ENCODE measurements around the gene SLC2A9.
A peak's percentile ranks its signal among the peaks of the same experiment; 100 is the strongest.

Gene SLC2A9

GRCh38 chr4:10020871-10021652 is at the start of gene SLC2A9:
Gene SLC2A9 (minus strand): TSS chr4:10021497. CDS start chr4:10021429, 68 bp downstream.
- DNase-seq = no peak

- no peak for DNase-seq
Measured at GRCh38 chr4:10069075-10069642, 47.9 kb upstream of the SLC2A9 start.

- no peak for DNase-seq
Measured at GRCh38 chr4:10066670-10067651, 45.7 kb upstream of the SLC2A9 start.

DNA sequence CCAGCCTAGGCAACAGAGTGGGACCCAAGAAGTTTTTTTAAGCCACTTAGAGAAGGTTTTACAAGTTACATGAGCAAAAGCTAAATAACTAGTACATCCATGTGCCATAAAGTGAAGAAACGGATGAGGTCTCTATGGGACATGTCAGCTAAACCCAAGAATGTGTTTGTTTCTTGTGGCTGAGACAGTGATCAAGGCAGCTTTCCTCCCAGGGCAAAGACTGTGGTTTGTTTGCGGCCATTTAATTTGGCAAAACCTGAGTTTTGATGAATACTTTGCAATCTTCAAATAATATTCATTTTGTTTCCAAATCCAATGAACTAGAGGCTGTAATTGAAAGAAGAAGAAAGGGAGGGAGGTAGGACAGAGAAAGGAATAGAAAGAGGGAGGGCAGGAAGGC is 44.9 kb upstream of the SLC2A9 start:
- DNase-seq = no peak

DNA sequence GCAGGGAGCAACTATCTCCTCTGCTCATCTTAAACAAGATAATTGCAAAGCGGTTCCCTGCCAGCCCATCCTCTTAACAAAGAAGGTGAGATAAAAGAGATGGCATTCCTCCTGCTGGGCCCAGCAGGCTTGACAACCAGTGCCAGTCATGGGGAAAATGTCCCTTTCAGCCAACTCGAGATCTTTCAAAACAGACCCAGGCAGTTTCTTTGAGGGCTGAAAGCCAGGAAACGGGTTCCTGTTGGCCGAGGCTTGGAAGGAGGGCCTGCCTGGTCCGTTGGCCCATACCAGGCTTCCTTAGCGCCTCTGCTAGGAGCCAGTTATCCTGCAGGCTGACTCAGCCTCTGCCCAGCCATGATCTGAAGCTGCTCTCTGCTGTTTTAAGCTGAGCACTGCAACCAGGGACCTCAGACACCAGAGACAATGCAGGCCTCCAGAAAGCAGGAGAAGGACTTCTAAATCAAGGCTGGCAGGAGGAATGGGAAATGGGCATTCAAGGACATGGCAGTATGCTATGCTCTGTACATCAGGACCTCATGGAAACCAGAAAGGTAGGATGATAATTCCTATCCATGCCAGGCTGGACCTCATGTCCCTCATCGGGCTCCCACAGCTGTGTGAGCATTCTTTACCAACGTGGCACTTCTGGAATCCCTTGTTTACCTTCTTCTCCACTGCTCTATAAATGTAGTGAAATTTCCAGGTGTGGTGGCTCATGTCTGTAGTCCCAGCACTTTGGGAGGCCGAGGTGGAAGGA is 42.4 kb upstream of the SLC2A9 start:
- peak; percentile 74 for DNase-seq

DNA sequence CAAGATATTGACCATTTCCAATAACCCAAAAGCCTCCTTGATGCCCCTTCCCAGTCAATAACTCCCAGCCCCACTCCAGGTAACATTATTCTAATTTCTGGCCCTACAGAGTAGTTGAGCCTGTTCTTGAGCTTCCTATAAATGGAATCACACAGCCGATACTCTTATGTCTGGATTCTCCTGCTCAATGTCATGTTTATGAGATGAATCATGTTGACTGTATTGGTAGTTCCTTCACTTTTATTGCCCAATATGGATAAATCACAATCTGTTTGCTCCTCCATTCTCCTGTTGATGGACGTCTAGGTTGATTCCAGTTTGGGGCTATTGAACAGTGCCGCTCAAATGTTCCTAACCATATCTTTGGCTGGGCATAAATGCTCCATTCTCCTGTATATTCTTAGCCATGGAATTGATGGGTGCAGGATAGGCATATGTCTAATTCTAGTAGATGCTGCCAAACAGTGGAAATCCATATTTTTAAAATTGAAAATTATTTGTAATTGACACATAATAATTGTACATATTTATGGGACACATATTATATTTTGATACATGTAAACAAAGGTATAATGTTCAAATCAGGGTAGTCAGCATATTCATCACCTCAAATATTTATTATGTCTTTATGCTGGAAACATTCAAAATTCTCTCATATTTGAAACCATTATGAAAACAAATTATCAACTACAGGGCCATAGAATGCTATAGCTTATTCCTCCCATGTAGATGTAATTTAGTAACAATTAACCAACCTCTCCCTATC is 40.5 kb upstream of the SLC2A9 start:
- no peak for DNase-seq

GRCh38 chr4:10058371-10058770 is 37.1 kb upstream of the SLC2A9 start:
- DNase-seq = no peak

DNA sequence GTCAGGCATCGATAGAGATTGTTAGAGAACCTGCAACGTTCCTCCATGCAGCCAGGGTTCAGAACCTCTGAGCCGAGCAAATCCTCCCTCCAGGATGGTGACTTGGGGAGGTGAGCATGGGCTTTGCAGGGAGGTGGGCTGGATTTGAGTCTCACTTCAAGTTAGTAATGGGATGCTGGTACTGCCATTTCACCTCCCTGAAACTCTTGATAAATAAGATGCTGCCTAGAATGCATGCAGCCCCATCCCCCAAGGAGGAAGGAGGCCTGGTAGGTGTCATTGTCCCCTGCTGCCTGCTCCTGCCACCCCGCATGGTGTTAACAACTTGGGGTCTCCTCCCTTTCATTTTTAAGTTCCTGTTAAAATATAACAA is 35.7 kb upstream of the SLC2A9 start:
- no peak for DNase-seq

GRCh38 chr4:10056334-10057022 is 35.2 kb upstream of the SLC2A9 start:
- DNase-seq = no peak

DNA sequence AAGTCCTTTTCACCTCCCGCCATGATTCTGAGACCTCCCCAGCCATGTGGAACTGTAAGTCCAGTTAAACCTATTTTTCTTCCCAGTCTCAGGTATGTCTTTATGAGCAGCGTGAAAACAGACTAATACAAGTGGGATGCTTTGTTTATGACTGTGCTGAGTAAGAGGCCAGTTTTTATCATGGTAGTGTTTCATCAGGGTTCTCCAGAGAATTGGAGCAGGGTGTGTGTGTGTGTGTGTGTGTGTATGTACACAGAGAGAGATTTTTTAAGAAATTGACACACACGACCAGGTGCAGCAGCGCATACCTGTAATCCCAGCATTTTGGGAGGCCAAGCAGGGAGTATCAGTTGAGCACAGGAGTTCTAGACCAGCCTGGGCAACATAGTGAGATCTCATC is 34.6 kb upstream of the SLC2A9 start:
- no peak for DNase-seq

GRCh38 chr4:10054571-10055041 is 33.3 kb upstream of the SLC2A9 start:
- no peak for DNase-seq

GRCh38 chr4:10053635-10054453 is 32.5 kb upstream of the SLC2A9 start:
- DNase-seq = no peak

GRCh38 chr4:10051517-10052135 is 30.3 kb upstream of the SLC2A9 start:
- DNase-seq = no peak

DNA sequence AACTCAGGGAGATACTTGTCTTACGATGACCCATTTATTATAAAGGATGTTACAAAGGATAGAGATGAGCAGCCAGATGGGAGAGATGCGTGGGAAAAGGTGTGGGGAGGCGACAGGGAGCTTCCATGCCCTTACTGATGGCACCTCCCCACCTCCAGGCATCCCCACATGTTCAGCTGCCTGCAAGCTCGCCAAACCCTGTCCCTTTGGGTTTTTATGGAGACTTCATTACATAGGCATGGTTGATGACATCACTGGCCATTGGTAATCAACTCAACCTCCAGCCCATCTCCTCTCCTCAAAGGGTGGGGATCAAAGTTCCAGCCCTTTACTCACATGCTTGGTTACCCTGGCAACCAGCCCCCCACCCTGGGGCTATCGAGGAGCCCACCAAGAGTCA is 29.4 kb upstream of the SLC2A9 start:
- no peak for DNase-seq

DNA sequence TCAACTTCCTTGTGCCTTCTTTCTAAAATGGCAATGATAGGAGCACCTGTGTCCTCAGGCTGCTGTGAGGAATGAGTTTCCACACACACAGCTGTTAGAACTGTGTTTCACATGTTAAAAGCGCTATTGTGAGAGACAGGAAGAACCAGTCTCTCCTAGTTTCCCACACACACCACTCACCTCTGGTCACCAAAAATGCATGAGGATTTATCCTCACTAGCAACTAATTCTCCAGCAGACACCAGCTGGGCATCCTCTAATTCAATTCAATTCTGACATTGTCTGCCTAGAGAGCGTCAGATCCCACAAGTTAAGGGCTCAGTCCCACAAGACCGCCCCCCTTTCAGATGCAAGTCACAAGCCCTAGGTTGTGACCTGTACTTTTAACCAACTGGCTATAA is 29.0 kb upstream of the SLC2A9 start:
- DNase-seq = no peak

DNA sequence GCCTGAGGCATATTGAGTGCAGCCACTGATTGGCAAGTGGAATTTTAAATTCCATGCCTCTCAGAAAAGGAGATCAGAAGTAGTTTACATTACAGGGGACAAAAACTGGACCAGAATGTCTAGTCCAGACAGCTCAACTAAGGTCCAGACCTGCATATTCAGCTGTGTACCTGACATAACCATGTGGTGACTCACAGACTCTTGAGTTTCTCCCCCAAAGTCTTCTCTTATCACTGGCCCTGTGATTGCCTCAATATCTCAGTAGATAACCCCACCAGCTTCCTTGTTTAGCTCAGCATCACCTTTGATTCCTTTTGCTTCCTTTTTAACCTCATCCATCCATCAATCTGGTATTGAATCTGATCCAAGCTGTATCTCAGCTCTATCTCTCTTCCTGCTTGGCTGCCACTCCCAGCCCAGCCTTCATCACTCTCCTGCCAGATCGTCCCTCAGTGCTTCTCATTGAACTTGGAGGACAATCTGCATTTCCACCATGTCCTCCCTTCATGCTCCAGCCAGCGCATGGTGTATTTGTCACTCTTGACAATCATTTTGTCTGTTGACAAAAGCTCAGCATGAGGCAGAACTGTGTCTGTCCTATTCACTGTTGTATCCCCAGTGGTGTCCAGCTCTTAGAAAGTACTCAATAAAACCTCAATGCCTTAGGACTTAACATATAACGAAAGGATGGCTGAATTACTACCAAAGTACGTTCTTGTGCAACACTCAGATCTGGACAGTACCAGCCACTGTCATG is 27.8 kb upstream of the SLC2A9 start:
- no peak for DNase-seq

DNA sequence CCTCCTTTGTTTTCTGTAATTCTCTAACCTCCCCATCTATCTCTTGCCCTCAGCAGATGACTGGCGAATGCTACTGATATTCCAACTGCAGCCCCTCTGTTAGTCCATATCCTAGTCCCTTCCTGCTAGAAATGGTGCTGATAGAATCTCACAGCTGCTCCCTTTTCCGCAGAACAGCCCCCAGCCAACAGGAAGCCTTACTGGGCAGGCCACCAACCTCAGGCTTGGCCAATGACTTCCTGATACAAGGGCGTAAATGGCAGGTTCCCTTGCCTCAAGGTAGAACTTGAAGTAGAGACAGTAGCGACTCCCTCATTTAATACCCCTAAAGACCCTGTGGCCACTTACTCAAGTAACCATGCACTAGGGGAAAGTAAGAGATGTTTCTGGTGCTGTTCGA is 26.7 kb upstream of the SLC2A9 start:
- no peak for DNase-seq

- DNase-seq = no peak
Measured at GRCh38 chr4:10046471-10046870, 25.2 kb upstream of the SLC2A9 start.

DNA sequence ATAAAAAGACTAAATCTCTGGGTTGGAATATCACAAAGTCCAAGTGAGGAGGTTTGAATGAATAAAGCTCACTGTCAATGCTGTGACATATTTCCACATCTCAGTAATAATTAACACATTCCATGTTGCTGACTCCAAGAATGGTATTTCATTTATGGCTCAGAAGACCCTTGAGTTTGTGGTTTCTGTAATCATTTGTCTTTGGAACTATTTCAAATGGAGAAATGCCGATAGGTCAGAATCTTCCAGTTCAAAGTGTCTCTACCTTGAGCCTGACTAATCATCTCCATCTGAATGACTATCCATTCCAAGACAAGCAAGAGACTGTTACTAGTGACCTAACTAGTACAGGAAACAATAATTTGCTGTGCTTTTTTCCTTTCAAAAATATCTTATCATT is 24.2 kb upstream of the SLC2A9 start:
- DNase-seq = no peak
